Erythroblast (primary cell): ENCODE results near the gene PRM3.

ENCODE experiments used
- GATA1 ChIP-seq: IDR thresholded peaks from 2 replicates; pipeline ENCODE4 v1.6.1; 2011; ENCODE audit warnings: low read depth, mild to moderate bottlenecking, control low read depth, low read length, moderate library complexity
- POLR2A ChIP-seq: IDR thresholded peaks from 2 replicates; pipeline ENCODE4 v1.6.1; 2011; ENCODE audit warnings: mild to moderate bottlenecking, low read length

DNA sequence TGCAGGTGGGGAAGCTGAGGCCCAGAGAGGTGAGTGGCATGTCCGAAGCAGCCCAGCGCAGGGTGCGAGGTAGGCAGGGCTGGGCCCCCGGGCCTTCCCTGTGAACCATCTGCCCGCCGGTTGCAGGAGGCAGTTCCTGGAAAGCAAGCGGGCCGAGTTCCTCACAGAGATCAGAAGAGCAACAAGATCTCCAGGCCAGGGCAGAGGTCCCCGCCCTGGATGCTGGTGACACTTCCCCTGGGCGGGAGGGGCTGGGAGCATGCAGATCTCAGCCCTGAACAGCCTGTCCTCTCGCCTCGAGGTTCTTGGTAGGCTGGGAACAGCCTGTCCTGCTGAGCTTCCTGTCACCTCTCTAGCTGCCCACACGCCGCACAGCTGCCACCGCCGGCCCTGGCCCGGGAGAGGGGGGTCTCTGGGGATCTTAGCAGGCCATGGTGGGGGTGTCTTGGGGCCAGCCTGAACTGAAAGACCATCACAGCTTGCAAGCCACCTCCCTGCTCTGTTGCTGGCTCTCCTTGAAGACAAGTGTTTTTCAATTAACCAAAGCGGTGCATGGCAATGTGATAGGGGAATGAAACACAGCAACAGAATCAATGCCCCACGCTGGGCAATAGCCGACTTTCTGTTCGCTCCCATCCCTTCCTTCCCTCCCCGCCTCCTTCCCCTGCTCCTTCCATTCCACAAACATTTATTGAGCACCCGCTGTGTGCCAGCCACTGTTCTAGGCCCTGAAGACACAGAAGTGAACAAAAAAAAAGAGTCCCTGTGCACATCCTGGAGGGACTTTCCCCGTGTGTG, 49.1 kb downstream of the PRM3 start:
- peak; percentile 78 for TF ChIP-seq POLR2A
- no peak for TF ChIP-seq GATA1
